ENCODE data around the gene BMPR1A. TPM values are rescaled to one million over a fixed set of nuclear protein-coding genes. Genes with fewer than 3 reads are reported as not detected.

Gene BMPR1A
- total RNA-seq (2016; rRNA removed; fragmentation: Illumina TruSeq; extraction: Trizol), result 42.3 and 44.2 TPM in 2 replicates
- total RNA-seq (2016; cell fraction: cytosol; rRNA removed; fragmentation: Illumina TruSeq; extraction: Trizol; ENCODE audit: low read depth), result 35.3 and 37.2 TPM in 2 replicates
- 42.9 and 46.8 TPM in 2 replicates for total RNA-seq (2016; cell fraction: insoluble cytoplasmic fraction; rRNA removed; fragmentation: Illumina TruSeq; extraction: Trizol)
- total RNA-seq (2016; cell fraction: membrane; rRNA removed; fragmentation: Illumina TruSeq; extraction: Trizol), result 43.0 and 44.0 TPM in 2 replicates
- total RNA-seq (2016; cell fraction: nucleus; rRNA removed; fragmentation: Illumina TruSeq; extraction: Trizol), result 41.8 TPM in 2 replicates
- 16.6 and 17.8 TPM in 2 replicates for polyA plus RNA-seq (2011; rRNA removed)
- polyA plus RNA-seq (2011; cell fraction: cytosol; rRNA removed), result 8.6 and 14.5 TPM in 2 replicates
- 8.2 and 8.9 TPM in 2 replicates for polyA plus RNA-seq (2011; cell fraction: nucleus; rRNA removed)
- 17.2 and 19.3 TPM in 2 replicates for polyA plus RNA-seq (2012)
- 3.5 and 3.9 TPM in 2 replicates for polyA plus RNA-seq (2016; cell fraction: cytosol; fragmentation: Illumina TruSeq; extraction: Trizol; ENCODE audit: low read depth)
- polyA plus RNA-seq (2016; cell fraction: insoluble cytoplasmic fraction; fragmentation: Illumina TruSeq; extraction: Trizol; ENCODE audit: low read depth), result 20.6 and 27.9 TPM in 2 replicates
- 10.9 and 13.0 TPM in 2 replicates for polyA plus RNA-seq (2016; cell fraction: membrane; fragmentation: Illumina TruSeq; extraction: Trizol; ENCODE audit: low read depth)
- 26.2 and 30.7 TPM in 2 replicates for polyA plus RNA-seq (2016; cell fraction: nucleus; fragmentation: Illumina TruSeq; extraction: Trizol; ENCODE audit: insufficient read depth, low read depth)
- polyA minus RNA-seq (2011; rRNA and poly(A)+ RNA removed; ENCODE audit: low replicate concordance), result 23.2 and 28.6 TPM in 2 replicates
- 17.6 and 25.8 TPM in 2 replicates for polyA minus RNA-seq (2011; cell fraction: cytosol; rRNA and poly(A)+ RNA removed)
- polyA minus RNA-seq (2011; cell fraction: nucleus; rRNA and poly(A)+ RNA removed), result 38.2 and 38.5 TPM in 2 replicates
- percentile 84 among the genes with signal in this experiment for Bru-seq, nascent RNA
- percentile 83 among the genes with signal in this experiment for BruChase-seq, experiment 1, labeled RNA remaining after a 6-hour chase
- percentile 86 among the genes with signal in this experiment for BruChase-seq, experiment 2, labeled RNA remaining after a 2-hour chase
- long read RNA-seq, experiment 1, full-length matches to known transcripts, result 4 of 11 reads
- long read RNA-seq, experiment 1, partial matches to known transcripts, result 2 of 11 reads
- long read RNA-seq, experiment 1, other reads (novel, unspliced or antisense), result 5 of 11 reads
- long read RNA-seq, experiment 2, full-length matches to known transcripts, result 2 of 26 reads
- long read RNA-seq, experiment 2, partial matches to known transcripts, result 2 of 26 reads
- long read RNA-seq, experiment 2, other reads (novel, unspliced or antisense), result 22 of 26 reads

DNA sequence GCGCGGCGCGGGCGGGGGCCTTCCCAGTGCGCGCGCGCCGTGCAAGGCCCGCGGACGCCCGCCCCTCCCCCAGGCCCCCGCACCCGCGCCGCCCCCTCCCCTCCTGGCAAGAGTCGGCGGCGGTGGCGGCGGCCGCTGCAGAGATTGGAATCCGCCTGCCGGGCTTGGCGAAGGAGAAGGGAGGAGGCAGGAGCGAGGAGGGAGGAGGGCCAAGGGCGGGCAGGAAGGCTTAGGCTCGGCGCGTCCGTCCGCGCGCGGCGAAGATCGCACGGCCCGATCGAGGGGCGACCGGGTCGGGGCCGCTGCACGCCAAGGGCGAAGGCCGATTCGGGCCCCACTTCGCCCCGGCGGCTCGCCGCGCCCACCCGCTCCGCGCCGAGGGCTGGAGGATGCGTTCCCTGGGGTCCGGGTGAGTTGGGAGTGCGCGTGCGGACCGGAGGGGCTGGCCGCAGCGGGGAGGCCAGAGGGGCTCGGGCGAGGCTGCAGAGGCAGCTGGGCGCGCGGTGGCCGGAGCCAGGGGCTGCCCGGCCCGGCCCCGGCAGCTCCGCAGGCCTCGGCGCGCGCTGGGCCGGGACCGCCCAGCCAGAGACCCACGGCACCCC, at the start of gene BMPR1A:
BMPR1A (plus strand) TSS at position 109 of the 602 bp plus-strand sequence. CDS start 119,400 bp downstream, outside the sequence.
- Histone ChIP-seq H4K20me1 (ENCODE audit: insufficient read depth, low read length) (peaks cover 16% of the 10 kb centered on the region), H3K4me1 (ENCODE audit: insufficient read depth, low read length) (peaks cover 56% of the 10 kb centered on the region), H3K27me3 (ENCODE audit: control insufficient read depth in 1 of 2, insufficient read depth in 2 of 2, low read length in 2 of 2) (no peaks in the 10 kb centered on the region; a peak in 1 of 5 replicates), H2AFZ (ENCODE audit: low read length) (peak within 1 kb of the TSS; percentile 16), H3K79me2 (ENCODE audit: insufficient read depth, low read length) (peaks cover 51% of the 10 kb centered on the region), H3K9ac (ENCODE audit: insufficient read depth, low read depth, low read length) (peak within 1 kb of the TSS; percentile 99), H3K9me3 (ENCODE audit: low read length) (no peaks in the 10 kb centered on the region), H3K36me3 (replicated peaks in 1 of 2; ENCODE audit: control insufficient read depth in 1 of 2, insufficient read depth in 2 of 2, low read length in 2 of 2) (no peaks in the 10 kb centered on the region), H3K4me3 (replicated peaks in 1 of 3; ENCODE audit: insufficient read depth in 1 of 3, low read depth in 2 of 3, low read length in 3 of 3) (peak within 1 kb of the TSS; percentile 83 to 97 (median 94)), H3K4me2 (ENCODE audit: low read depth, low read length) (peak within 1 kb of the TSS; percentile 86), H3K27ac (ENCODE audit: extremely low read length, insufficient read depth, low read length) (peak within 1 kb of the TSS; percentile 98)
- ChIA-PET CTCF (ENCODE audit: low intra/inter-chr PET ratio, low total read pairs) (interaction anchor here (1.6 kb wide), 1 partner anchor 45 kb away, joined by 4 read pairs; no protein-coding TSS in a partner anchor), POLR2A (interaction anchor here (0.8 to 3.1 kb wide), 12 partner anchors 12 to 203 kb away, joined by 3 to 15 read pairs (median 5); no protein-coding TSS in a partner anchor)
- in situ Hi-C loops (cut with HindIII; ENCODE audit: extremely low pct_ligation_motif_present, low pct_unique_long_range_greater_than_20kb), result no loop called here
- WGBS (ENCODE audit: low lambda C conversion rate), result no CpG with 5 or more reads among the region's 85 CpGs
- peak; percentile 49 for ATAC-seq
- intact Hi-C loops (cut with micrococcal nuclease; ENCODE audit: unreplicated experiment), result loop anchor here (5.0 kb wide), 1 partner anchor 141 kb away; no protein-coding TSS in a partner anchor
- BruUV-seq (replicated peaks), result no TSS peak
- no peak for DNase-seq (ENCODE audit: low spot score)
- no peak for FAIRE-seq
- TF ChIP-seq, protein P1, sequence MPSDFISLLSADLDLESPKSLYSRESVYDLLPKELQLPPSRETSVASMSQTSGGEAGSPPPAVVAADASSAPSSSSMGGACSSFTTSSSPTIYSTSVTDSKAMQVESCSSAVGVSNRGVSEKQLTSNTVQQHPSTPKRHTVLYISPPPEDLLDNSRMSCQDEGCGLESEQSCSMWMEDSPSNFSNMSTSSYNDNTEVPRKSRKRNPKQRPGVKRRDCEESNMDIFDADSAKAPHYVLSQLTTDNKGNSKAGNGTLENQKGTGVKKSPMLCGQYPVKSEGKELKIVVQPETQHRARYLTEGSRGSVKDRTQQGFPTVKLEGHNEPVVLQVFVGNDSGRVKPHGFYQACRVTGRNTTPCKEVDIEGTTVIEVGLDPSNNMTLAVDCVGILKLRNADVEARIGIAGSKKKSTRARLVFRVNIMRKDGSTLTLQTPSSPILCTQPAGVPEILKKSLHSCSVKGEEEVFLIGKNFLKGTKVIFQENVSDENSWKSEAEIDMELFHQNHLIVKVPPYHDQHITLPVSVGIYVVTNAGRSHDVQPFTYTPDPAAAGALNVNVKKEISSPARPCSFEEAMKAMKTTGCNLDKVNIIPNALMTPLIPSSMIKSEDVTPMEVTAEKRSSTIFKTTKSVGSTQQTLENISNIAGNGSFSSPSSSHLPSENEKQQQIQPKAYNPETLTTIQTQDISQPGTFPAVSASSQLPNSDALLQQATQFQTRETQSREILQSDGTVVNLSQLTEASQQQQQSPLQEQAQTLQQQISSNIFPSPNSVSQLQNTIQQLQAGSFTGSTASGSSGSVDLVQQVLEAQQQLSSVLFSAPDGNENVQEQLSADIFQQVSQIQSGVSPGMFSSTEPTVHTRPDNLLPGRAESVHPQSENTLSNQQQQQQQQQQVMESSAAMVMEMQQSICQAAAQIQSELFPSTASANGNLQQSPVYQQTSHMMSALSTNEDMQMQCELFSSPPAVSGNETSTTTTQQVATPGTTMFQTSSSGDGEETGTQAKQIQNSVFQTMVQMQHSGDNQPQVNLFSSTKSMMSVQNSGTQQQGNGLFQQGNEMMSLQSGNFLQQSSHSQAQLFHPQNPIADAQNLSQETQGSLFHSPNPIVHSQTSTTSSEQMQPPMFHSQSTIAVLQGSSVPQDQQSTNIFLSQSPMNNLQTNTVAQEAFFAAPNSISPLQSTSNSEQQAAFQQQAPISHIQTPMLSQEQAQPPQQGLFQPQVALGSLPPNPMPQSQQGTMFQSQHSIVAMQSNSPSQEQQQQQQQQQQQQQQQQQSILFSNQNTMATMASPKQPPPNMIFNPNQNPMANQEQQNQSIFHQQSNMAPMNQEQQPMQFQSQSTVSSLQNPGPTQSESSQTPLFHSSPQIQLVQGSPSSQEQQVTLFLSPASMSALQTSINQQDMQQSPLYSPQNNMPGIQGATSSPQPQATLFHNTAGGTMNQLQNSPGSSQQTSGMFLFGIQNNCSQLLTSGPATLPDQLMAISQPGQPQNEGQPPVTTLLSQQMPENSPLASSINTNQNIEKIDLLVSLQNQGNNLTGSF (CRISPR knock-in tag; IDR thresholded peaks at IDR 0.05), result no peak
- TF ChIP-seq NCOA5 (CRISPR knock-in tag; IDR thresholded peaks at IDR 0.05) (no peak), JUNB (CRISPR knock-in tag; IDR thresholded peaks at IDR 0.05; ENCODE audit: borderline replicate concordance) (no peak), CEBPB (IDR thresholded peaks at IDR 0.05; ENCODE audit: borderline replicate concordance, low read depth, low read length) (no peak), ZNF674 (CRISPR knock-in tag; IDR thresholded peaks at IDR 0.05; ENCODE audit: low read depth) (no peak)
- TF ChIP-seq, protein P2, sequence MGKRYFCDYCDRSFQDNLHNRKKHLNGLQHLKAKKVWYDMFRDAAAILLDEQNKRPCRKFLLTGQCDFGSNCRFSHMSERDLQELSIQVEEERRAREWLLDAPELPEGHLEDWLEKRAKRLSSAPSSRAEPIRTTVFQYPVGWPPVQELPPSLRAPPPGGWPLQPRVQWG (CRISPR knock-in tag; IDR thresholded peaks at IDR 0.05; ENCODE audit: borderline replicate concordance, low read depth), result no peak
- TF ChIP-seq, protein P3, sequence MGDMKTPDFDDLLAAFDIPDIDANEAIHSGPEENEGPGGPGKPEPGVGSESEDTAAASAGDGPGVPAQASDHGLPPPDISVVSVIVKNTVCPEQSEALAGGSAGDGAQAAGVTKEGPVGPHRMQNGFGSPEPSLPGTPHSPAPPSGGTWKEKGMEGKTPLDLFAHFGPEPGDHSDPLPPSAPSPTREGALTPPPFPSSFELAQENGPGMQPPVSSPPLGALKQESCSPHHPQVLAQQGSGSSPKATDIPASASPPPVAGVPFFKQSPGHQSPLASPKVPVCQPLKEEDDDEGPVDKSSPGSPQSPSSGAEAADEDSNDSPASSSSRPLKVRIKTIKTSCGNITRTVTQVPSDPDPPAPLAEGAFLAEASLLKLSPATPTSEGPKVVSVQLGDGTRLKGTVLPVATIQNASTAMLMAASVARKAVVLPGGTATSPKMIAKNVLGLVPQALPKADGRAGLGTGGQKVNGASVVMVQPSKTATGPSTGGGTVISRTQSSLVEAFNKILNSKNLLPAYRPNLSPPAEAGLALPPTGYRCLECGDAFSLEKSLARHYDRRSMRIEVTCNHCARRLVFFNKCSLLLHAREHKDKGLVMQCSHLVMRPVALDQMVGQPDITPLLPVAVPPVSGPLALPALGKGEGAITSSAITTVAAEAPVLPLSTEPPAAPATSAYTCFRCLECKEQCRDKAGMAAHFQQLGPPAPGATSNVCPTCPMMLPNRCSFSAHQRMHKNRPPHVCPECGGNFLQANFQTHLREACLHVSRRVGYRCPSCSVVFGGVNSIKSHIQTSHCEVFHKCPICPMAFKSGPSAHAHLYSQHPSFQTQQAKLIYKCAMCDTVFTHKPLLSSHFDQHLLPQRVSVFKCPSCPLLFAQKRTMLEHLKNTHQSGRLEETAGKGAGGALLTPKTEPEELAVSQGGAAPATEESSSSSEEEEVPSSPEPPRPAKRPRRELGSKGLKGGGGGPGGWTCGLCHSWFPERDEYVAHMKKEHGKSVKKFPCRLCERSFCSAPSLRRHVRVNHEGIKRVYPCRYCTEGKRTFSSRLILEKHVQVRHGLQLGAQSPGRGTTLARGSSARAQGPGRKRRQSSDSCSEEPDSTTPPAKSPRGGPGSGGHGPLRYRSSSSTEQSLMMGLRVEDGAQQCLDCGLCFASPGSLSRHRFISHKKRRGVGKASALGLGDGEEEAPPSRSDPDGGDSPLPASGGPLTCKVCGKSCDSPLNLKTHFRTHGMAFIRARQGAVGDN (CRISPR knock-in tag; IDR thresholded peaks at IDR 0.05), result peak; percentile 42; the same call in 1 of the 2 replicates

Data from HepG2 (cell line).